ENCODE measurements around the gene MMP8. TPM values are rescaled to one million over a fixed set of nuclear protein-coding genes. Genes with fewer than 3 reads are reported as not detected.

Gene MMP8
- polyA plus RNA-seq, 3 donors, result 0.14 TPM; not detected in 2

GRCh38 chr11:102666331-102666957, 58.3 kb downstream of the MMP8 start:
- intact Hi-C loops (cut with micrococcal nuclease), result no loop called here
- Mint-ChIP-seq H3K27me3 (ENCODE audit: low read depth in 3 of 3) (peaks cover 1 to 3% (median 2%) of the 10 kb centered on the region in 3 donors), H3K9me3 (no peaks in the 10 kb centered on the region), H3K4me3 (no peak overlapping the region), H3K27ac (peak overlapping the region in 1 of 7 donors; percentile 32), H3K4me1 (no peaks in the 10 kb centered on the region), H3K36me3 (no peaks in the 10 kb centered on the region)
- DNase-seq, result peak in 2 of 3 donors; percentile 27 to 29
- Histone ChIP-seq H3K9me3 (replicated peaks in 1 of 2; ENCODE audit: control insufficient read depth in 1 of 2, insufficient read depth in 1 of 2, low read length in 2 of 2) (no peaks in the 10 kb centered on the region), H2AFZ (ENCODE audit: insufficient read depth, low read depth, low read length, poor library complexity, severe bottlenecking) (no peak overlapping the region), H3K27ac (ENCODE audit: low read depth in 1 of 2, low read length in 2 of 2) (no peak overlapping the region), H3K4me1 (ENCODE audit: control insufficient read depth in 1 of 2, insufficient read depth in 2 of 2, low read length in 2 of 2) (no peaks in the 10 kb centered on the region), H3K9ac (ENCODE audit: insufficient read depth, low read length, poor library complexity, severe bottlenecking) (no peak overlapping the region), H3K79me2 (ENCODE audit: insufficient read depth, low read length) (no peaks in the 10 kb centered on the region), H3K36me3 (replicated peaks in 1 of 2; ENCODE audit: control insufficient read depth in 1 of 2, insufficient read depth in 2 of 2, low read length in 2 of 2) (no peaks in the 10 kb centered on the region), H4K20me1 (ENCODE audit: insufficient read depth, low read length) (no peaks in the 10 kb centered on the region), H3K4me2 (replicated peaks; ENCODE audit: extremely low read depth, low read length, poor library complexity, severe bottlenecking) (no peak overlapping the region), H3K4me3 (replicated peaks in 1 of 3; ENCODE audit: low read depth in 2 of 3, low read length in 3 of 3) (no peak overlapping the region), H3K27me3 (ENCODE audit: control insufficient read depth in 2 of 2, insufficient read depth in 2 of 2, low read length in 2 of 2) (no peaks in the 10 kb centered on the region)
- 0% methylated on average over 1 of the region's 4 CpGs for WGBS (ENCODE audit: insufficient coverage)
- TF ChIP-seq, protein P1, sequence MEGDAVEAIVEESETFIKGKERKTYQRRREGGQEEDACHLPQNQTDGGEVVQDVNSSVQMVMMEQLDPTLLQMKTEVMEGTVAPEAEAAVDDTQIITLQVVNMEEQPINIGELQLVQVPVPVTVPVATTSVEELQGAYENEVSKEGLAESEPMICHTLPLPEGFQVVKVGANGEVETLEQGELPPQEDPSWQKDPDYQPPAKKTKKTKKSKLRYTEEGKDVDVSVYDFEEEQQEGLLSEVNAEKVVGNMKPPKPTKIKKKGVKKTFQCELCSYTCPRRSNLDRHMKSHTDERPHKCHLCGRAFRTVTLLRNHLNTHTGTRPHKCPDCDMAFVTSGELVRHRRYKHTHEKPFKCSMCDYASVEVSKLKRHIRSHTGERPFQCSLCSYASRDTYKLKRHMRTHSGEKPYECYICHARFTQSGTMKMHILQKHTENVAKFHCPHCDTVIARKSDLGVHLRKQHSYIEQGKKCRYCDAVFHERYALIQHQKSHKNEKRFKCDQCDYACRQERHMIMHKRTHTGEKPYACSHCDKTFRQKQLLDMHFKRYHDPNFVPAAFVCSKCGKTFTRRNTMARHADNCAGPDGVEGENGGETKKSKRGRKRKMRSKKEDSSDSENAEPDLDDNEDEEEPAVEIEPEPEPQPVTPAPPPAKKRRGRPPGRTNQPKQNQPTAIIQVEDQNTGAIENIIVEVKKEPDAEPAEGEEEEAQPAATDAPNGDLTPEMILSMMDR (IDR thresholded peaks at IDR 0.05), result peak; percentile 83

DNA sequence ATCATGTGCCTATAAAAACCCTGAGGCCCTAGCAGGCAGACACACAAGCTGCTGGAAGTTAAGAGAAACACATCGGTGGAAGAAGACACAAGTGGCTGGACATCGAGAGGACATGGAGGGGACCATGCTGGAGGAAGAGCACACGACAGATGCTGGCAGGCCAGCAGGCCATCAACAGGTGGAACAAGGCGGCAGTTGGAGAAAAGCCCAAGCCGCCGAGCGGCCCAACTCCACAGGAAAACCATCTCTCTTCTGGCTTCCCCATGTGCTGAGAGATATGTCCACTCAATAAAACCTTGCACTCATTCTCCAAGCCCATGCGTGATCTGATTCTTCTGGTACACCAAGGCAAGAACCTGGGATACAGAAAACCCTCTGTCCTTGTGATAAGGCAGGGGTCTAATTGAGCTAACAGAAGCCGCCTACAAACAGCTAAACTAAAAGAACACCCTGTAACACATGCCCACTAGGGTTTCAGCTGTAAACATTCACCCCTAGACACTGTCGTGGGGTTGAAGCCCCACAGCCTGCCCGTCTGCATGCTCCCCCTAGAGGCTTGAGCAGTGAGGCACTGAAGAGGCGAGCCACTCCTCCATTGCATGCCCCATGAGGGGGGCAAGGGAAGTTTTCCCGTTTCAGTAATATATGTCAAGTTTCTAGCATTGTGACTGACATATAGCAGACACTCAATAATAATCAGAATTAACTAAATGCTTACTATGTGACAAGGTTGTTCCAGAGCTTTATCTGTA, 60.6 kb downstream of the MMP8 start:
- H3K36me3 Mint-ChIP-seq, result no peaks in the 10 kb centered on the region
- 97% methylated on average over 5 of the region's 13 CpGs for WGBS (ENCODE audit: insufficient coverage)
- no peak overlapping the region for H3K4me3 Mint-ChIP-seq

More for the DNA sequence above, 60.6 kb downstream of the MMP8 start:
- Histone ChIP-seq H3K4me3 (replicated peaks in 1 of 3; ENCODE audit: low read depth in 2 of 3, low read length in 3 of 3) (no peak overlapping the region), H4K20me1 (ENCODE audit: insufficient read depth, low read length) (no peaks in the 10 kb centered on the region), H3K9ac (ENCODE audit: insufficient read depth, low read length, poor library complexity, severe bottlenecking) (no peak overlapping the region), H3K27me3 (ENCODE audit: control insufficient read depth in 2 of 2, insufficient read depth in 2 of 2, low read length in 2 of 2) (no peaks in the 10 kb centered on the region), H3K27ac (ENCODE audit: low read depth in 1 of 2, low read length in 2 of 2) (no peak overlapping the region), H3K36me3 (replicated peaks in 1 of 2; ENCODE audit: control insufficient read depth in 1 of 2, insufficient read depth in 2 of 2, low read length in 2 of 2) (no peaks in the 10 kb centered on the region), H3K79me2 (ENCODE audit: insufficient read depth, low read length) (no peaks in the 10 kb centered on the region), H3K4me1 (ENCODE audit: control insufficient read depth in 1 of 2, insufficient read depth in 2 of 2, low read length in 2 of 2) (no peaks in the 10 kb centered on the region), H2AFZ (ENCODE audit: insufficient read depth, low read depth, low read length, poor library complexity, severe bottlenecking) (no peak overlapping the region), H3K4me2 (replicated peaks; ENCODE audit: extremely low read depth, low read length, poor library complexity, severe bottlenecking) (no peak overlapping the region), H3K9me3 (replicated peaks in 1 of 2; ENCODE audit: control insufficient read depth in 1 of 2, insufficient read depth in 1 of 2, low read length in 2 of 2) (no peaks in the 10 kb centered on the region)
- DNase-seq, result no peak
- Mint-ChIP-seq H3K9me3 (no peaks in the 10 kb centered on the region), H3K27ac (no peak overlapping the region), H3K4me1 (no peaks in the 10 kb centered on the region), H3K27me3 (ENCODE audit: low read depth in 3 of 3) (peaks cover 1 to 3% (median 2%) of the 10 kb centered on the region in 3 donors)
- TF ChIP-seq, protein P1 (IDR thresholded peaks at IDR 0.05), result no peak
- intact Hi-C loops (cut with micrococcal nuclease), result no loop called here
